GM19023 (cell line): ENCODE data around the gene PAOX.
A peak's percentile ranks its signal among the peaks of the same experiment; 100 is the strongest.
"Not testable (repeated sequence)": the region's sequence is repeated elsewhere in the genome, so short reads cannot be mapped to it uniquely, and the experiment has no call there.

Source experiments
- ATAC-seq: cut with Tn5 transposase; IDR thresholded peaks from one replicate; pipeline ENCODE4 v1.9.1; 2021; ENCODE audit warnings: mild to moderate bottlenecking, moderate library complexity; ENCODE audit not compliant: unreplicated experiment

The PAOX gene

GRCh38 chr10:133362846-133363245, 16.2 kb upstream of the PAOX start:
- no peak for ATAC-seq

DNA sequence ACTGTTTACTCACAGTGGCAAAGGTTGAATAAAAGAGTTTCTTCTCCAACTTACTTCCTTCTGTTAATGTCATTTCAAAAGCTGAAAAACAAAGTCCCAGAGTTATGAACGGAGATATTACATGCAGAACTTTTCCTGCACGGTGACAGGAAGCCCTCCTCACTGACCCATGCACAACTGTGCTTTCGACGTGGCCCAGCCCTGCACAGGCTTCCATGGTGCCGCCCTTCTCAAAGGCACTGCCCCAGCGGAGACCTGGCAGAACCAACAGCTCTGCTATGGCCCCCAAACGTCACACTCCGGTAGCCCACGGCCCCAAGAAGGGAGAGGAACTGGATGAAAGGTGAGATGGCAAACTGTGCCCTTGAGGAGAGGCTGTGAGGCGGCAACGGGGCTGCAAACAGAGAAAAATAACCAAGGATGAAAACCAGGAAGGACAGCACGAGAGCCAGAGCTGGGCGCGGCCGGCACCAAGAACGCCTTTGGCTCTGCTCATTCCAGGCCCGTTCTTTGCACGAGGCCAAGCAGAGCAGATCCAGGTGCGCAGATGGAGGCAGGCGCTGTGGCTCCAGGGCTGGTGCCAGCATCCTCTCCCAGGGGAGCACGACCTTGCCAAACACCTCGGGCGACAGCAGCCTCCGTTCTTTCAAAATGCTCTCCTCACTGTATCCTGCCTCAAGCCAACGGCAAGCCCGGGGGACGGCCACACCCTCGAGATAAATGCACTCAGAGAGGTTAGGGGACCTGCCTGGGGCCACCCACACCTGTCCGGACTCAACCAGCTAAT, 14.2 kb upstream of the PAOX start:
- ATAC-seq: no peak

- ATAC-seq: no peak
These were observed 13.5 kb upstream of the PAOX start for GRCh38 chr10:133365461-133366129.

DNA sequence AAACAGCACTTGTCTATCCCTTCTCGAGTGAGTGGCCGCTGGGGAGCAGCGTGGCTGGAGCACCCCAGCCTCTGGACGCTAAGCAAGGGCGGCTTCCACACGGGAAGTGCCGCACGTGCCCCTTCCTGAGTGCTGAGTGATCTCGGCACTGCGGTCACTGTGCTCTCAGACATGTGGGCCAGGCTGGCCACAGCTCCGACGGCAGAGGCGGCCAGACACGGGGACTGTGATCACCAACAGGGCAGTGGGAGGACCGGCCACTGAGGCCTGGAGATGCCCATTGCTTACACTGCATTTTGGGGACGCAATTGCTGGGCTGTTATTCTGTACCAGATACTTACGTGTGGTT, 13.0 kb upstream of the PAOX start:
- ATAC-seq: no peak

- ATAC-seq: no peak
These were observed 12.3 kb upstream of the PAOX start for GRCh38 chr10:133366751-133367150.

DNA sequence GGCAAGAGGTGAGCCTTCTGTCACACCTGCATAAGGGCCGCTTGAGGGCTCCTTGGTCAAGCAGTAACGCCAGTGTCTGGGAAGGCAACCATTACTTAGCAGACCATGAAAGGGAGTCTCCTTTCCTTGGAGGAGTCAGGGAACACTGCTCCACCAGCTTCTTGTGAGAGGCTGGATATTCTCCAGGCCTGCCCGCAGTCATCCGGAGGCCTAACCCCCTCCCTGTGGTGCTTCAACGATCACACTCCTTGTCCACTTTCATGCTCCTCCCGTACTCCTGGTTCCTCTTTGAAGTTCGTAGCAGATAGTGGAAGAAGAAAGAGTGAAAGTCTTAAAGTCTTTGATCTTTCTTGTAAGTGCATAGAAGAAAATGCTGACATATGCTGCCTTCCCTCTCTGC, 11.6 kb upstream of the PAOX start:
- not testable (repeated sequence) for ATAC-seq

GRCh38 chr10:133368153-133368552, 10.9 kb upstream of the PAOX start:
- ATAC-seq: no peak

GRCh38 chr10:133370030-133370786, 8.9 kb upstream of the PAOX start:
- ATAC-seq: no peak

DNA sequence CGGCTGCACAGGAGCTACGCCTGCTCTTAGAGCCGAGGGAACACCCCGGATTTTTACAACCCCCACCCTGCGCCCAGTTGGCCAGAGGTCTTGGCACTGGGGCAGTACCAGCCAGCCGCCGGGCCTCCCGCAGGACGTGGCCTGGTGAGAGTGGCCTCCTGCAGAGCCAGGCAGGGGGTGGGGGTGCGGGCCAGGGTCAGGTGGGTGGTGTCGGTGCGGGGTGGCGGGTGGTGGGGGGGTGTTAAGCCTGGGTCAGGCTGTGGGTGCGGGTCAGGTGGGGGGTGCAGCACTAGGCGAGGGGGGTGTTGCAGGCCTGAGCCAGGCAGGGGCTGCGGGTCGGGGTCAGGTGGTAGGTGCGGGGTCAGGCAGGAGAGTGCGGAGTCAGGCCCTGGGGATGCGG, 6.6 kb upstream of the PAOX start:
- ATAC-seq: no peak

GRCh38 chr10:133373174-133374090, 5.6 kb upstream of the PAOX start, which contains the start of gene ECHS1:
ECHS1 (minus strand) TSS chr10:133373354; CDS start chr10:133373333, 21 bp downstream.
- peak; percentile 96 for ATAC-seq

- ATAC-seq: no peak
These were observed 3.5 kb upstream of the PAOX start for GRCh38 chr10:133375357-133376115.

DNA sequence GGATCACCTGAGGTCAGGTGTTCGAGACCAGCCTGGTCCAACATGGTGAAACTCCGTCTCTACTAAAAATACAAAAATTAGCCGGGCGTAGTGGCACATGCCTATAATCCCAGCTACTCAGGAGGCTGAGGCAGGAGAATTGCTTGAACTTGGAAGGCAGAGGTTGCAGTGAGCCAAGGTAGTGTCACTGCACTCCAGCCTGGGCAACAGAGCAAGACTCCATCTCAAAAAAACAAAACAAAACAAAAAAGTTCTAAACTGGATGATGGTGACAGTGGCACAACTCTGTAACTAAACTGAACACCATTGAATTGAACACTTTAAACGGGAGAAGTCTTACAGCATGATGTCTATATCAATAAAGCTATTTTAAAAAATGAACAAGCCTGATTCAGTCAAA, 2.9 kb upstream of the PAOX start:
- ATAC-seq: not testable (repeated sequence)

DNA sequence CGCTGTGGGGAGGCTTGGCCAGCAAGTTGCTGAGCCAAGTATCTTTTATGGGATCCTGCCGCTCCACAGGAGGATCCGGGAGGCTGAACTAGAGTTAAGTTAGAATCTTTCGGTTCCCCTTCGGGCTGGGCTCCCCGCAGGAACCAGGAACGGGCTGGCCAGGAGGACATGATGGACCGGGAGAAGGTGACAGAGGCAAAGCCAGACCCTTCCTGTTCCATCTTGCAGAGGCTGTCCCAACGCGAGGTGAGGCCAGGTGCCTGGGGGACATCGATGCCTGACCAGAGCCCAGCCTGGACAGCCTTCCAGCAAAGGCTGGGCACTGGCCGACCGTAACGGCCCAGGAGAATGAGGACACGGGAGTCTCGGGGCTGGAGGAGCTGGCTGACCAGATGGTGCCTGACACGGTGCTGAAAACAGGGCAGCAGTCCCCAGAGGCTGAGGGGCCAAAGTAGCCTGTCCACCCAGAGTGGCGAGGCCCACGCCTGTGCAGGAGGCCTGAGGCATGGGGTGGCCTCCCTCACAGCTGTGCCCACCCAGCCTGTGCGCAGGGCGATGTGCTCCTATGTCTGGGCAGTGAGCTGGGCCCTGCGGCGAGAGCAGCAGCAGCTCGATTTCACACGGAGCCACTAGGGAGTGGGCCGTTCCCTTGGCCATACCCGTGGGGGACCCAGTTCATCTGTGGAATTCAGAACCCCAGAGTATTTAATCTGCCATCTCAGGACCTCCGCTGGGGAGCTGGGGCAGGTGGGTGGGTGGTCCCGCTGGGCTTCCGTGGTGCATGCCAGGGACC, 1.8 kb upstream of the PAOX start:
- ATAC-seq: no peak

DNA sequence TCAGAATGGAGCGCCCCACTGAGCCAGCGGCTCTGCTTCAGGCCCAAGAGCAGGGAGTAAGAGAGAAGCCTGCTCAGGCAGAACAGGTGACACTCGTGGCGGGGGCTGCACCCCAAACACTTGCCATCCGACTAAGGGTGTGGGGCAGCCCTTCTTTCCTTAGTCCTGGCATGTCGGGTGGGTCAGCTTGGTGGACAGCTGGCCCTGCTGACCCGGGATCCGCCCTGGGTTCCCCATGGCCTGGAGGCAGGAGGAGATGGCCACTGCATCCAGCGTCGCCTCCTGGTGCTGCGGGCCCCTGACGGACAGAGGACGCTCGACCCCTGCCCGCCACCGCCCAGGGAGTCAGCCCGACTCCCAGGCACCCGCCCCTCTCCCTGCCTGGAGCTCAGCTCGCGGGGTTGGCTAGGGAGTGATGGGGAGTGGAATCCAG, 1.2 kb upstream of the PAOX start:
- ATAC-seq: no peak

DNA sequence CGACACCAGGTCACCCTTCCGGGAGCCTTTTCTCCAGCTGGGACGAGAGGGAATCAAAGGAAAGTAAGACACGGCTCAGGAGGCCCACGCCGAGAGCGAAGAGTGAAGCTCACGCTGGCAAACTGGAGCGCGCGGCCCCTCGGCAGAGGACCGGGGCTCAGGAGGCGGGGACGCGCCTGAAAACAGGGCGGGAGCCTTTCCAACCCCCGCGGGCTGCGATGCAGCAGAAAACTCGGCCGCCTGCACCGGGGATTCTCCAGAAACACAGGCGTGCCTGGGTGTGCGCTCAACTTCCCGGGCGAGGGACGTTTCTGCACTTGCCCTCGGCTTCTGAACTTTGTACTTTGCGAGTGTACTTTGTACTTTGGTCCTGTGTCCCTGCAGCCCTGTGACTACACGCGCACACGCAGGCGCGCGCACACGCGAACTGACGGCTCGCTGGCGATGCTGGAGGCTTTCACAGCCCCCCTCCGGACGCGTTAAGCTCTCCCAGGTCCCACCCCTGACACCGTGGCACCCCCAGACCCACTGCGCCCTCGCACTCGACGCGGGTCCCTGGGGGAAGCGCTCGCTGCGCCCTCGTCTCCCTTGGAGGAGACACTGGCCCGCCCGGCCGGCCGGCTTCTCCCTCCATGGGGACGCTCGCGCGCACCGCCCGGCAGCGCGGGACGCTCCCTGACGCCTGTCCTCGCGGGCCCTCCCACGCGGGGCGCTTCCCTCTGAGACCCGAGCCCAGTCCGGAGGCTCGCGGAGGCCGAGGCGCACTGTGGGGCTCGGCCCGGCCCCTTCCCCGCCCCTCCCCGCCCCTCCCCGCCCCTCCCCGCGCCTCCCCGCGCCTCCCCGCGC, 588 bp upstream of the PAOX start:
- peak; percentile 47 for ATAC-seq

DNA sequence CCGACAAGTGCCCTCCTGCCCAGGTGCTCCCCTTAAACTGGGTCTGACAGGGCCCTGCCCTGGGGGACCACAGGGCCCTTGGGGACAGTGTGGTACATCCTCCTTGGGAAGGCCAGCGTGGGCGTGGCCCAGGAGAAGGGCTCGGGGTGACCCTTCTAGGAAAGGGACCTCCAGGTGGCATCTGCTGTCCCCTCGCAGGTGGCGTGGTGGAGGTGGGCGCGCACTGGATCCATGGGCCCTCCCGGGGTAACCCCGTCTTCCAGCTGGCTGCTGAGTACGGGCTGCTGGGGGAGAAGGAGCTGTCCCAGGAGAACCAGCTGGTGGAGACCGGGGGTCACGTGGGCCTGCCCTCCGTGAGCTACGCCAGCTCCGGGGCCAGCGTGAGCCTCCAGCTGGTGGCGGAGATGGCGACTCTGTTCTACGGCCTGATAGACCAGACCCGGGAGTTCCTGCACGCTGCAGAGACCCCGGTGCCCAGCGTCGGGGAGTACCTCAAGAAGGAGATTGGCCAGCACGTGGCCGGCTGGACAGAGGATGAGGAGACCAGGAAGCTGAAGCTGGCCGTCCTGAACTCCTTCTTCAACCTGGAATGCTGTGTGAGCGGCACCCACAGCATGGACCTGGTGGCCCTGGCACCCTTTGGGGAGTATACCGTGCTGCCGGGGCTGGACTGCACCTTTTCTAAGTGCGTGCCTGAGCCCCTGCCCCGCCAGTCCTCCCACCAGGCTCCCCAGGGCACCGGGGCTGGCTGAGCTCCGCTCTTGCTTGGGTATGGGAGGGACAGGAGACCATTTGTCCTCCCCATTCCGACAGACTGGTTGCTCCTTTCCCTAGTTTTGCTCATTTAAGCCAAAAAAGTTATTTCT, 972 bp downstream of the PAOX start:
- ATAC-seq: no peak

DNA sequence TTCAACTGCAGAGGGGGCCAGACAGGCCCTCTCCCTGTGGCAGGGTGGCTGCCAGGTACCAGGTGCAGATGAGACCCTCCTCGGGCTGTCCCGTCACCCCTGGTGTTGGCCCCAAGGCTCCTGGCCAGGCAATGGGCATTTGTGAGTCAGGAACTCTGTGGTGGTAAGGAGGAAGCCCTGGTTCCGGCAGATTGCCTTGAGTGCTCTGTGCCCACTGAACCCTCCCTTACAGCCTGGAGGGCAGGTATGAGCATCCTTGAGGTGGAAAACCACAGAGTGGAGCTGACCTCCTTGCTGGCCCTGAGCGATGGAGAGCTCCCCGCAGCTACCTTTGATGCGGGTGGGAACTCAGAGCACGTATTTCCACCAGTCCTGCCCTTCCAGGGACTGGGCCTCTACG, 2.0 kb downstream of the PAOX start:
- no peak for ATAC-seq
